Stimulated activated CD8-positive, alpha-beta memory T cell treated with anti-CD3 and anti-CD28 coated beads, Interleukin-4, amount 100 ng/mL, for 4 hours (primary cell): Measurements from ENCODE around the gene IRF8.
"Not testable (repeated sequence)": the region's sequence is repeated elsewhere in the genome, so short reads cannot be mapped to it uniquely, and the experiment has no call there.

Experiments
- DNase-seq, 2 donors: peaks; one replicate each; pipeline ENCODE4 v3.0.0-alpha.2; 2020; ENCODE audit warnings: low read depth in 2 of 2, low spot score in 1 of 2

Gene IRF8

GRCh38 chr16:85868495-85868894, 30.5 kb upstream of the IRF8 start:
- no peak for DNase-seq

GRCh38 chr16:85869206-85869605, 29.8 kb upstream of the IRF8 start:
- DNase-seq: no peak

DNA sequence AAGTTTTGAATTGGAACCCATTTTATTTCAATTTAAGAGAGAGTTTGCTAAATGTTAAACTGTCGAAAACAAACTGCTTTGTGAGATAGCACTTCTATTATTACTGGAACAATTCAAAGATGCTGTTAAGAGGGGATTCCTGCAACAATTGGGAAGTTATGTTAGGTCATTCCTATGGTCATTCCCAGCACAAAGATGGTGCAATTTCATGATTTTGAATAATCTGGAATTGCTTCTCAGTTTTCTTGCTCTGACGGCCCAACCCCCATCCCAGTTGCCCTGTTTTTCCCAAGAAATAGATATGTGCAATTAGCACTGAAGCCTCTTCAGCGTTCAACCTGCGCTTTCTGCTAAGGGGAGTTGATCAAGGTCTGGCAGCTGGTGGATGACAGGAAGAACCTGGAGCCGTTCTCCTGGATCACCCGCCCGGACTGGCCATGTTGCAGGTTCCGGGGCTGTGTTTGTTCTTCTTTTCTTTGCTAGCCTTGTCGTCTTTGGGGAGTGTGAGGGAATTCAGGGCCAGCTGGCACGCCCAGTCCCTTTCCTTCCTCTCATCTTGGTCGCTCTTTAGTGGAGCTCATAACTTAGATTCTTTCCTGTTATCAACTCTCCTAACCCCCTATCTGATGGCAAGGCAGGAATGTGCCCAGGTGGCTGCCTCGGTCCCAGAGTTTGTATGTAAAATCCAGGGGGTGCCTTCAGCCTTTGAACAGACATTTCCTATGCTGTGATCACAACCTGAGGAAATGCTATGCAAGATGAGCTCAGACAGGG, 29.0 kb upstream of the IRF8 start:
- no peak for DNase-seq

GRCh38 chr16:85871756-85872155, 27.2 kb upstream of the IRF8 start:
- no peak for DNase-seq

GRCh38 chr16:85872734-85873133, 26.2 kb upstream of the IRF8 start:
- no peak for DNase-seq

- DNase-seq: no peak
Observed at GRCh38 chr16:85873153-85873552, 25.8 kb upstream of the IRF8 start.

- DNase-seq: not testable (repeated sequence)
Observed at GRCh38 chr16:85874031-85874430, 24.9 kb upstream of the IRF8 start.

- DNase-seq: no peak
Observed at GRCh38 chr16:85878407-85878806, 20.6 kb upstream of the IRF8 start.

DNA sequence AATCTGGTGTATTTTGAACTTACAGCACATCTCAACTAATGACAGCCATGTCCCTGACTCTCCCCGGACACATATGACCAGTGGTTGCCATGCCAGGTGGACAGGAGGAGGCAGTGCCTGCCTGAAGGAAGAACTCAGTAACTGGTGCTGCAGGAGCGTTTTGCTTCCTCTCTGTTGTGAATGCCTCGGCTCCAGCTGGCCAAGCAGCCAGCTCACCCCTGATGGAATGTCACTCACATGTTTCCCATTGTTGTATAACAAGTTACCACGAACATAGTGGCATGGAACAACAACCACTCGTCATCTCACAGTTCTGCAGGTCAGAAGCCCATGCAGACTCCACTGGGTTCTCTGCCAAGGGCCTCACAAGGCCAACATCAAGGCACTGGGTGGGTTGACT, 20.1 kb upstream of the IRF8 start:
- DNase-seq: no peak

DNA sequence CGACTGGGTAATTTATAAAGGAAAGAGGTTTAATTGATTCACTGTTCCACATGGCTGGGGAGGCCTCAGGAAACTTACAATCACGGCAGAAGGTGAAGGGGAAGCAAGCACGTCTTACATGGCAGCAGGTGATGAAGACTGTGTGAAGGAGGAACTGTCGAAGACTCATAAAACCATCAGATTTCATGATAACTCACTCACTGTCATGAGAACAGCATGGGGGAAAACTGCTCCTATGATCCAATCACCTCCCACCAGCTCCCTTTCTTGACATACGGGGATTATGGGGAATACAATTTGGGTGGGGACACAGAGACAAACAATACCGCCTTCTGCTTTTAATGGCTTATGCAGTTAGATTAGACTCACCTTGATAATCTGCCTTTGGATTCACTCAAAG, 19.4 kb upstream of the IRF8 start:
- DNase-seq: no peak

- DNase-seq: no peak
Observed at GRCh38 chr16:85879975-85880831, 18.8 kb upstream of the IRF8 start.

GRCh38 chr16:85880861-85881260, 18.1 kb upstream of the IRF8 start:
- no peak for DNase-seq

DNA sequence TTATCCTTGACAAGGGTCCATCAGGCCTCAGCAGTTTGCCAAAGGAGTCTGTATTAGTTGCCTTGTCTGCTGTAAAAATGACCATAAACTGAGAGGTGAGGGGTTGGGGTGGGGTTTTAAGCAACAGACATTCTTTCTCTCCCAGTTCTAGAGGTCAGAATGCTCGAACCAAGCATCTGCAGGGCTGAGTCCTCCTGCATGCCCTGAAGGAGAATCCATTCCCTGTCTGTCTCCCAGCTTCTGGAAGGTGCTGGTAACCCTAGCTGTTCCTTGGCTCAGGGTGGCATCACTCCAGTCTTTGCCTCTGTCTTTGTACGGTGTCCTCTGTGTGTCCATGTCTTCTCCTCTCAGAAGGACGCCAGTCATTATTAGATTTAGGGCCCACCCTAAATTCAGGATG, 17.5 kb upstream of the IRF8 start:
- DNase-seq: no peak

- no peak for DNase-seq
Observed at GRCh38 chr16:85882181-85882810, 16.7 kb upstream of the IRF8 start.

- no peak for DNase-seq
Observed at GRCh38 chr16:85883813-85884212, 15.1 kb upstream of the IRF8 start.

DNA sequence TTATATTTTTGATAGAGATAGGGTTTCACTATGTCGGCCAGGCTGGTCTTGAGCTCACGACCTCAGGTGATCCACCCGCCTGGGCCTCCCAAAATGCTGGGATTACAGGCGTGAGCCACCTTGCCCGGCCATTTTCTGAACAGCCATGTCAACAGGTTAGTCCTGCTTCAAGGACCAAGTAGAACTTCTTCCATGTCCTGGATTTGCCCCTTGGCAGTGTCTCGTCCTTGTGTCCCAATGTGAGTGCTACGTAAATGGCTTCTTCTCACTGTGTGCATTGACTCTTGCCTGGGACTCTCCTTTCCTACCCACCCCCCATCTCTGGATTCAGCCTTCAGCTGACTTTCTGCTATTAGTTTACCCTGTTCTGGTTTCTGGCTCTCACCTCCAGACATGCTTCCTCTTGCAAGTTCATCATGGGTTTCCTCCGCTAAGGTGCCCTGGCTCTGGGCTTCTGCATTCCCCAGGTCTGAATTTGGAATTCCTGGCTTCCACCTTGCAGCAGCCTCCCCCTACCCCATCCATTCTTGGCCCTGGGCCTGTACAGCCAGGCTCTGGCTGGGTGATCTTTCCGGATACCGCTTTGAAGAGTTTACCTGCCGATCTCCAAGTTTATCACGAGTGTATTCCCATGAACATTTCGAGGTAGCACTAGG, 14.0 kb upstream of the IRF8 start:
- no peak for DNase-seq

DNA sequence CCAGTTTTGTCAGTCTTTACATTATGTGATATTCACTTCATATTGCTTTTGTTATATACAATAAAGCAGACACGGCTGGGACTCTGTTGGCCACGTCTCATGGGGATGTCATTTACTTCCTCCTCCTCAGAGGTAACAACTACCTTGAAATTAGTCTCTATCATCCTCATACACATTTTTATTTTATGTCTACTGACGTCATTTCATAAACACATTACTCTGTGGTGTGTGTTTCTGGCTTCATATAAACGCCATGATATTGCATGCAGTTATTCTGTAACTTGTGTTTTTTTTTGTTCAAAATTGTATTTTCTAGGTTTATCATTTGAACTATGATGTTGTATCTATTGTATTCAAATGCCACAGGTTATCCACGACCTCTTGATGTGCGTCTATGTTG, 13.4 kb upstream of the IRF8 start:
- DNase-seq: no peak

DNA sequence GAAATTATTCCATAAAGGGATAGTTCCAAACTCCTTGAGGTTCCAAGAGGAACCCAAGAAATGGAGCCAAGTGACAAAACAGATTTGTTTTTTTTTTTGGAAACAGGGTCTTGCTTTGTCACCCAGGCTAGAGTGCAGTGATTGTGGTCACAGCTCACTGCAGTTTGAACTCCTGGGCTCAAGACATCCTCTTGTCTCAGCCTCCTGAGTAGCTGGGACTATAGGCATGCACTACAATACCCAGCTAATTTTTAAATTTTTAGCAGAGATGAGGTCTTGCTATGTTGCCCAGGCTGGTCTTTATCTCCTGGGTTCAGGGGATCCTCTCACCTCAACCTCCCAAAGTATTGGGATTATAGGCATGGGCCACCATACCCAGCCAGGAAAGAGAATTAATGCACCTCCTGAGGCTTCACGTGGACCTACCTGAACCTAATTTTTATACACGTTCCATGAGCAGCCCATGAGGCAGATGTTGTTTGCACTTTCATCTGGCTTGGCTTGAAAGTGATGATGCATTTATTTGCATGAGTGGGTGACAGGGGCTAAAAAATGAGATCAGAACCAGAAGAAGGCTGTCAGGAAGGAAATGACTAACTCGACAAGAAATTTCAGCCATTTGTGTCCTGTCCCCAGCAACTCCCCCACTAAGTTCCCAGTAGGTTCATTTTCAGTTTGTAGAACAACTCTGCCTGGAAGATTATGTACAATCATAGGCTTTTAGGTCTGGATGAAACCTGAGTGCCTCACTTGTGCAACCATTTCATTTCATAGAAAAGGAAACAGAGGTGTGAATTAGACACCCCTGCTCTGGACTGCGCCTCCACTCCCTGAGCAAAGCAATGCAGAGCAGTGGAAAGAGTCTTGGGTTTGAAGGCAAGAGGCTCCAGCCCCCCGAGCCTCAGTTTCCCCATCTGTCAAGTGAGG, 10.3 kb upstream of the IRF8 start:
- DNase-seq: no peak

DNA sequence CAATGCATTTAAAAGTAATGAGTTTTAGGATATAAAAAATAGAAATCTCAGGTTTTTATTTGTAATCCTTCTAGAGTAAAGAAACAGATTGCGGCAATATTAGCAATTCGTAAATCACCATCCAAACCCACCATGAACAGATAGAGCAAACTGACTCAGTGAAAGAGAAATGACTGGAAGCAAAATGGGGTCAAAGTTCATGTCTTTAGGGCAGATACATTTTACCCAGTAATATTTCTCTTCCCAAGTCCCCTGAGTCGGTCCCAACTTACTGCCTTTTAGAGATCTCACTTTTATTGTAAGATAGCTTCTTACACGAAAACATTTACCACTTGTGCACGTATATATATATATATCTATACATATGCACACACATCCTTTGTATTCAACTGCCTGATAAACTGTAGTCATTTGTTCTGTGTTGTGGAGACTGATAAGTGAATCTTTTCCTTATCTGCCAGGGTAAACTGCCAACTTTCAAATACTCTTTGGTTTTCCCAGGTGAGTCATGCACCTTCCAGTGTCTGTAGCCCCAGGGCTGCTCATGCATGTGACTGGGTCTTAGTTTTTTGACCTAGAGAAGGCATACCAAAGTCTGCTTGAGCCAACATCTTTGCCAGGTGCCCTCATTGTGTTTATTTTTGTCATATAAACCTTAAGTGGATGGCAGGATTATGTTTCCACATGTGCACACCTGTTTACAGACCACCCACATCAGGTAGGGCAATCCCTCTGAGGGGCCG, 7.8 kb upstream of the IRF8 start:
- DNase-seq: no peak

DNA sequence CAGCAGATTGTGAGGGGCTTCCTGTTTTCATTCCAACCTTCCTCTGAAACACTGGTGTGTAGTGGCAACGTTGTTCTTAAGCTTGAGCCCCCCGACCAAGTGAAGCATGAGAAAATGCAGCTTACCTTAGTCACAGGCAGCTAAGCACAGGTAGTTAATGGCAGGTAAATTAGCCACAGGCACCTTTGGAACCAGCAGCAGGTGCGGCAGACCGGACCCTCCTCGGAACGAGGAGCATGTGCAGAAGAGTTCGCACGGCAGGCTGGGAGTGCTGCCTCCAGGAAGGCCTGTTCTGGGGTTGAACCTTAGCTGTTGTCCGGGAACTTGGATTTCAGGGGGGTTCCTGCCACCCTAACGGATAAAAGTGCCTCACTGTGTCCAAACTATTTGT, 7.2 kb upstream of the IRF8 start:
- DNase-seq: no peak
